HT1080 (cell line): Measurements from ENCODE around the gene TMEM143. TPM values are rescaled to one million over a fixed set of nuclear protein-coding genes. Genes with fewer than 3 reads are reported as not detected.
A peak's percentile ranks its signal among the peaks of the same experiment; 100 is the strongest.
"Not testable (repeated sequence)": the region's sequence is repeated elsewhere in the genome, so short reads cannot be mapped to it uniquely, and the experiment has no call there.

Experiments used
- DNase-seq: peaks from one replicate; pipeline ENCODE4 v3.0.0-alpha.2; 2015; ENCODE audit warnings: low read depth
- polyA plus RNA-seq, 2 experiments: library from polyadenylated mRNA; depleted of rRNA; stranded (reverse); fragments of >200 nt; gene quantifications; 2 replicates each; pipeline ENCODE4 v1.2.3, GENCODE V29; 2015
- total RNA-seq: library from RNA; depleted of rRNA; stranded (reverse); fragments of >200 nt; shearing (Covaris generic); gene quantifications from 2 replicates; pipeline ENCODE4 v1.2.3, GENCODE V29; 2014; rRNA removed

The TMEM143 gene
- total RNA-seq: 5.1 and 6.1 TPM in 2 replicates
- polyA plus RNA-seq (2015; cell fraction: cytosol; rRNA removed): 5.5 and 7.8 TPM in 2 replicates
- polyA plus RNA-seq (2015; cell fraction: nucleus; rRNA removed): 26.5 and 32.2 TPM in 2 replicates

DNA sequence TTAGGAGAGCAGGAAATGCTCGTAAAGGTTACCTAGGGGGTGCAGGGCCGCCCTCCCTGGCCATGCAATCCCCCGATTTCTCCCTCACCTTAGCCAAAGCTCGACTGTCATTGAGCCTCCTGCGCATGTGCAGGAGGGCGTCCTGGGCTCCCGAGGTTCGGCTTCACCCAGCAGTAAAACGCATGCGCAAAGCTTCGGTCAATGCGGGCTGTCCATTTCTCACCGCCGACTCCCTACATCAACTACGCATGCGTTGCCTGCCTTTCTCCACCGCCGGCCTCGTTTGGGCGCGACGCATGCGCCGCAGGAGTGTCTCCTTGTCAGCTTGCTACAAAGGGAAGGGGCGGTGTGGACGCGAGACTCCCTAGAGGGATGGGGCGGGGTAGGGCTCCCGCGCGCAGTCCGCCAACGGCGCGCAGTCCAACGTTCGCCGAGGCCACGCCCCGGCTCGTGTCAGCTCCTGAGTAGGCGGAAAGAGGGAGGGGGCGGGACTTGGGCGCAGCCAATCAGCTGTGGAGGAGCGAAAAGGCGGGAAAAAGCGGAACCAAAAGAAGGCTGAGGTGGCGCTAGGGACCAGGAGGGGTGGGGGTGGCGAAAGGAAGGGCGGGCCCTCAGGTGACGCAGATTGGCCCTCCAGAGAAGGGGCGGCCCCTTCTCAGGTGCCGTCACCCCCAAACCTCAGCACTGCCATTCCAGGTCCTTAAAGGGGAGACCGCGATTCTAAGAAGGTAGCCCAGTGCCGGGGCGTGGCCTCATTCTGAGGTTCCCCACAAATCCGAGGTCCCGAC is at the start of gene TMEM143, which contains the start of gene SYNGR4:
TSS of gene TMEM143 (minus strand) at position 131 of the 788 bp plus-strand sequence. CDS start at position 111, 20 bp downstream.
TSS of gene SYNGR4 (plus strand) at position 558 of the 788 bp plus-strand sequence. CDS start 1,476 bp downstream, outside the sequence.
- peak; percentile 99 for DNase-seq

DNA sequence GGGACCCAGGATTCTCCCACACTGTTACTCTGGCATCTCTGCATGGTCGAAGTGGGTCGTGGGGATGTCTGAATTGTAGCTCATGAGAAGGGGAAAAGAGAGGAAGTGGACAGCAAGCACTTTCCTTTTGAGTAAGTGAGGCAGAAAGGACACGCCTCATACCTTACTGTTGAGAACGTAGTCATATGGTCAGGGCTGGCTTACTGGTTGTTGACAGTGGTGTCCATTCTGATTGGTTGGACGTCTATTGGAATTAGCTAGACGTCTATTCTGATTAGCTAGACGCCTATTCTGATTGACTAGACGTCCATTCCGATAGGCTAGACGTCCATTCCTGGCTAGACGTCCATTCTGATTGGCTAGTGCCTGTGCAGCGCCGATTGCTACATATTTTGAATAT is 42.1 kb upstream of the TMEM143 start:
- peak; percentile 65 for DNase-seq

DNA sequence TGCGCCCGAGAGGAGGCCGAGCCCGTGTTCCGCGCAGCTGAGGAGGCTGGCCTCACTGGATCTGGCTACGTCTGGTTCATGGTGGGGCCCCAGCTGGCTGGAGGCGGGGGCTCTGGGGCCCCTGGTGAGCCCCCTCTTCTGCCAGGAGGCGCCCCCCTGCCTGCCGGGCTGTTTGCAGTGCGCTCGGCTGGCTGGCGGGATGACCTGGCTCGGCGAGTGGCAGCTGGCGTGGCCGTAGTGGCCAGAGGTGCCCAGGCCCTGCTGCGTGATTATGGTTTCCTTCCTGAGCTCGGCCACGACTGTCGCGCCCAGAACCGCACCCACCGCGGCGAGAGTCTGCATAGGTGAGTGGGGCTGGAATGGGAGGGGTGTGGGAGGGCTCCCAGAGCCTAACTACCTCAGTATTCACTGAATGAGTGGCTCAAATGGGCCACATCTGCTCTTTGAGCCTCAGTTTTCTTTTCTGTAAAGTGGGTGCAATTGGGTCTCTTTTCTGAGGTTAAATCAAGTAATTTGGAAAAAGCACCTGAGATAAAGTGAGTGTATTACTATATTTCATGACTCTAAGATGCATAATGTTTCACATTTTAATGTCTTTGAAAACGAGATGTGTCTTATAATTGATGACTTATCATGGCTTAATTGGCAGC is 41.4 kb upstream of the TMEM143 start:
- no peak for DNase-seq

DNA sequence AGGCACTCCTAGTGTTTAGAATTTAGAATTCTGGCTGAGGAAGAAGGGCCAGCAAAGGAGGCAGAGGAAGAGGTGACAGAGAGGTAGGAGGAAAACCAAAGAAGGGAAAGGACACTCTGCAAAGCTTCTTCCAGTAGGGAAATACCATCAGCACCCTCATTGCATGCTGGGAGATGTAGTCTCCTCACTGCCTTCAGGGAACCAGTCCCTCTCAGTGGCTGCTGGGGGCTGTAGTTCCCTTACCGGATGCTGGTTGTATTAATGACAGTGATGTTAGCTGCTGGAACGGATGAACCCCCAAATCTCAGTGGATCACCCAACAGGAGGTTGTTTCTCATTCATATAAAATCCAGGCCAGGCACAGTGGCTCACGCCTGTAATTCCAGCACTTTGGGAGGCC is 39.9 kb upstream of the TMEM143 start:
- DNase-seq: peak; percentile 68

DNA sequence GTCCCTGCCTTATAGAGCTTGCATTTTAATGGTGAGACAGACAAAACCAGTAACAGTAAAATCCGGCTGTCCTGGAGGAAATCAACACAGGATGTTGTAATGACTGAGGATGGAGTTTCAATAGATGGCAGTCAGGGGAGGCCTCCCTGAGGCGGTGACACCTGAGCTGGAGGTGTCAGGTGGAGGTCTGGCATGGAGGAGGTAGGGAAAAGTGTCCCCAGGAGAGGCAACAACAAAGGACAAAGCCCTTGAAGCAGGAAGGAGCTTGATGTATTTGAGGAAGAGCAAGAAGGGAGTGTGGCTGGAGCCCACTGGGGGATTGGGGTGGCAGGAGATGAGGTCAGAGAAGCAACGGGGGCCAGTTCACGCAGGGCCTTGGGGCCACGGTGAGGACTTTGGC is 37.5 kb upstream of the TMEM143 start:
- DNase-seq: no peak

DNA sequence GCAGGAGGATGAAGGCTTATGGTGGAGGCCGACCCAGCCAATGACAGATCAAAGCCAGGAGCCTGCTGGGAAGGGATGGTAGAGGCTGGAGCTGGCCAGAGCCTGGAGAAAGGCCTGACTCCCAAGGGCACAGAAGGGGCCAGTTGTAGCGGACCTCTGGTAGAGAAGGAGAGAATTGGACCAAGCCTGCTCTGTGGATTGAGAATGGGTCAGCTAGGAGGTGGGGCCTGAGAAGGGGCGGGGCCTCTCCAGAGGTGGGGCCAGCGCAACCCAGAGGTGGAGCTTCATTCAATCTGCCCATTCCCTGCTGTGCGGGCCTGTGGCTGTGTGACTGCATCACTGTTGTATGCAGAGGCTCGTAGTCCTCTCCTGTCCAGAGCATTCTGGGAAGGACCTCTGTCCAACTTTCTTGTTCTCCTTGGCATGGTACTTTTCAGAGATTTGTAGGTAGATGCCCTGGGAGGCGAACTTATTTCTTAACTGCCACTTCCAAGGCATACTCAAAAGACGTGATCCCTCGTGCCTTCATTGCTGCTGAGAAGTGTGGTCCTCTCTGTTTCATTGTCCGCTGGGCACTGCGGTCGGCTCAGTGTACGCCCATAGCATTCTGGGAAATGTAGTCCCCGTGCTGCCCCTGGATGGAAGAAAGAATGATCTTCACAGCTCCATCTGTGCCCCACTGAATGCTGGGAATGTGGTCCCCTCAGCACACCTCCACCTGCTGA is 36.4 kb upstream of the TMEM143 start:
- DNase-seq: peak; percentile 85

DNA sequence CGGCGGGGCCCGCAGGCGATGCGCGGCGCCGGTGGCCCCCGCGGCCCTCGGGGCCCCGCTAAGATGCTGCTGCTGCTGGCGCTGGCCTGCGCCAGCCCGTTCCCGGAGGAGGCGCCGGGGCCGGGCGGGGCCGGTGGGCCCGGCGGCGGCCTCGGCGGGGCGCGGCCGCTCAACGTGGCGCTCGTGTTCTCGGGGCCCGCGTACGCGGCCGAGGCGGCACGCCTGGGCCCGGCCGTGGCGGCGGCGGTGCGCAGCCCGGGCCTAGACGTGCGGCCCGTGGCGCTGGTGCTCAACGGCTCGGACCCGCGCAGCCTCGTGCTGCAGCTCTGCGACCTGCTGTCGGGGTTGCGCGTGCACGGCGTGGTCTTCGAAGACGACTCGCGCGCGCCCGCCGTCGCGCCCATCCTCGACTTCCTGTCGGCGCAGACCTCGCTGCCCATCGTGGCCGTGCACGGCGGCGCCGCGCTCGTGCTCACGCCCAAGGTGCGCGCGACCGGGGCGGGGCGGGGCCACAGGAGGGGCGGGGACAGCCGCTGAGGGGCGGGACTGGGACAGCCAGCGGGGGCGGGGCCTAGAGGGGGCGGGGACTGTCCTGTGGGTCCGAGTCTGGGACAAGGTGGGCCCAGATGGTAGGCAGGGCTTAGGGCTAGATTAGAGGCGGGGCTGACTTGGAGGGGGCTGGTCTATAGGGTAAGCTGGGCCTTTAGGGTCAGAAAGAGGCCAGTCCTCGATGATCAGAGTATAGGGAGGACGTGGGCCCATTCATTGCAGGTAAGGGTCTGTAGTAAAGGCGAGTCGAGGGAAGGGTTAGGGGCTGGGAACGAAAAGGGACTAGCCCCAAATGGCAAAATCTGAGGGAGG is 34.9 kb upstream of the TMEM143 start:
- DNase-seq: no peak

DNA sequence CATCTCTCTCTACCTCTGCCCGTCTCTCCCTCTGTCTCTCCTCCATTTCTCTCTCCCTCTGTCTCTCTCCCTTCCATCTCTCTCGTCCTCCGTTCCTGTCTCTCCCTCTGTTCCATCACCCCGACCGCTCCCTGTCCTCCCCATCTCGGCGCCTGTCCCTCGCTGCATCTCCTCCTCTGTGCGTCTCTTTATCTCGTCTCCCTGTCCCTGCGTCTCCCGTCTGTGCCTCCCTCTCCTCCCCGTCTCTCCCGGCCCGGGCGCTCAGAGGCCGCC is 34.3 kb upstream of the TMEM143 start:
- DNase-seq: no peak

DNA sequence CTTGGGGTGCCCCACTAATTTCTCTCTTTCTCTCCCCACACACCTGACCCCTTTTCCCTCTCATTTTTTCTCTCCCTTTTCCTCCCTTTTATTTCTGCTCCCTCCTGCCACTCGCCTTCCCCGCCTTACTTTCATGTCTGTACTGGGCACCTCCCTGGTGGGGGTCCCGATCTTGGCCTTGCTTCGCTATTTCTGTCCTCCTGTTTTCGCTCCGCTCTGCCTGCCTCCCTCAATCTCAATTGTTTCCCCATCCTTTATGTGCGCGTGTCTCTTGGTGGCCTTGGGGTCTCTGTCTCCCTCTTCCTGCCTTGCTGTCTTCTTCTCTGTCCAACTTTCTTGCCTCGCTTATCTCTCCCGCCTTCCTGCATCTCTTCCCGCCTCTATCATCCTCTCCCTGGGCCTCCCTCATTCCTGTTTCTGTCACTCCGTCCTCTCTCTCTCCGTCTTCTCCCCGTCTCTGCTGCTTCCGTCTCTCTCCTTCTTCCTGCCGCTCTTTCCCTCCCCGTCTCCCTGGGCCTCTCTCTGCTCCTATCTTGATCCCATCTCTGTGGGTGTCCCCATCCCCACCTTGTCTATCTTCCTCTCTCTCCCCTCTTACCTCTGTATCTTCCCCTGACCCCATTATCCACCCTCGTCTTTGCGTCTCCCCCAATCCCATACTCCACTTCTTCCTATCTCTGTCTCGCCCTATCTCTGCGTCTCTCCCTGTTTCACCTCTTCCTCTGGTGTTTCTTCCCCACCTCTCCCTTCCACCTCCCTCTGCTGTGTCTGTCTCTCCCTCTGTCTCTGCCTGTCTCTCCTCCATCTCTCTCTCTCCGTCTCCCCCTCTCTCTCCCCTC is 33.7 kb upstream of the TMEM143 start:
- DNase-seq: no peak

DNA sequence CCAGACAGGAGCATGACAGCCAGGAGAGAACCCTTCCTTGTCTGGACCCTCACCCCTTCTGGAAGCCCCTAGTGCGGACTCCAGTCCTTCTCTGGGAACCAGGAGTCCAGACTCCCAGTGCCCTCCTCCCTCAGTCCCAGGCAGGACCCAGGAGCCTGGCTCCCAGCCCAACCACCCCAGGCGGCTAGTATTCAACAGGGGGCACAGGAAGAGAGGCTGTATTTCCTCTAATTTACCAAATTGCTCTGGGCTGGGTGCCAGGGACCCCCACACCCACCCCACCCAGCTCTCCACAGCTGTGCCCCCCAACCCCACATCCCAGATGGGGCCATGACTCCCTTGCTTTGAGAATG is 33.1 kb upstream of the TMEM143 start:
- DNase-seq: no peak

DNA sequence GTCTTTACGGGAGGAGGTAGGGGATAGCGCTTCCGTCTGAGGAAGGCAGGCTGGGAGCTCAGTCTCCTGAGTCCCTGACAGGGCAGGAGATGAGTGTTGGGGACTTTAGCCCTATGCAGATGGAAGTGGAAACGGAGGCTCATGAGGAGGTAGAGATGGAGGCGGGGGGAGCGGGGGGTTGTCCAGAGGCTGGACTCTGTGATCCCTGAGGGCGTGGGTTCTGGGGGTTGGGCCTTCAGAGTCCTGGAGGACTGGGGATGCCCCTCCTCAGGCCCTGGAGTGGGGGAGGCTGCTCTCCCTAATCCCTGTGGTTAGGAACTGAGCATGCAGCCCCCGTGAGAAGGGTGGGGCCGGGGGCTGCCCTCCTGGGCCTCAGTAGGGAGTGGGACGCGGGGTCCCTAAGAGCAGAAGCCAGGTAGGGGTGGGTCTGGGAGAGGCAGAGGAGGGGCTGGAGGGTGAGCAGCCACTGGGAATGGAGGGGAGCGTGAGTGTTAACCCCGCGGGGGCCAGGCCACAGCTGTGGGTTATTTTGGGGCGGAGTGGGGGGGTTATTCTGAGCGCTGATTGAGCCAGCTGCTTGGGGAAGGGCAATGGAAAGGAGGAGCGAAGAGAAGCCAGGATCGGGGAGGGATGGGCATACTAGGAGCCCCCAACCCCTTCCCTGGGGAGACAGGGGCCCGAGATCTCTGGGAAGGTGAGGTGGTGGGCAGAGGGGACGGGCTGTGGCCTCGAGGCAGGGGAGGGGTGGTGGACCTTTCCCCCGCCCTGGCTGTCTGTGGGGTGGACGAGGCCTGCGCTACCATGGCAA is 32.5 kb upstream of the TMEM143 start:
- no peak for DNase-seq

DNA sequence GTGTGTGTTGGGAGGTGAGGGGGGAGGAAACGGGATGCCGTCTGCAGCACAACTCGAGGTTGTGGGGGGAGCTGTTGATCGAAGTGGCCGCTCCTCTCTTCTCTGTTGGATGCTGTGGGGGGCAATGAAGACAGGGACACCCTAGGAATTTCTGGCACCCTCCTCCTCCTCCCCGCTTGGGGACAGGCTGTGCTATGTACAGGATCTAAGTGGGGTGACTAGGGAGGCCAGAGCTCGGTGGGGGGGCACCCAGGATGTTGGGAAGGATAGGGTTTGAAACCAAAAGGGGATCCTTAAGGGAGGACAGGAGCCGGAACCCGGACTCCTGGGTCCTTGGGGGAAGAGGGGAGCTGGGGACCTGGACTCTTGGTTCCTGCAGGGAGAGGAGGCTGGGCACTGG is 31.8 kb upstream of the TMEM143 start:
- no peak for DNase-seq

DNA sequence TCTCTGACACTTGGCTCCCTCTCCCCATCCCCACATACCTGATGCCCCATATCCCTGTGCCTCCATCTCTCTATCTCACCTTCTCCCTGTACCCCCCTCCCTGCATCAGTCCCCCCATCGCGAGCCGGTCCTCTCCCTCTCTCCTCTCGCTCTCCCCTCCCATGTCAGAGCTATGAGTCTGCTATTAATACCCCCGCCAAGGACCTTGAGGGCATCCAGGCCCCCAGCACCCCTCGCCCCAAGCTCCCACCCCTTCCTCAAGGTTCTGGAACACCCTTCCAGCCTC is 31.4 kb upstream of the TMEM143 start:
- DNase-seq: no peak

DNA sequence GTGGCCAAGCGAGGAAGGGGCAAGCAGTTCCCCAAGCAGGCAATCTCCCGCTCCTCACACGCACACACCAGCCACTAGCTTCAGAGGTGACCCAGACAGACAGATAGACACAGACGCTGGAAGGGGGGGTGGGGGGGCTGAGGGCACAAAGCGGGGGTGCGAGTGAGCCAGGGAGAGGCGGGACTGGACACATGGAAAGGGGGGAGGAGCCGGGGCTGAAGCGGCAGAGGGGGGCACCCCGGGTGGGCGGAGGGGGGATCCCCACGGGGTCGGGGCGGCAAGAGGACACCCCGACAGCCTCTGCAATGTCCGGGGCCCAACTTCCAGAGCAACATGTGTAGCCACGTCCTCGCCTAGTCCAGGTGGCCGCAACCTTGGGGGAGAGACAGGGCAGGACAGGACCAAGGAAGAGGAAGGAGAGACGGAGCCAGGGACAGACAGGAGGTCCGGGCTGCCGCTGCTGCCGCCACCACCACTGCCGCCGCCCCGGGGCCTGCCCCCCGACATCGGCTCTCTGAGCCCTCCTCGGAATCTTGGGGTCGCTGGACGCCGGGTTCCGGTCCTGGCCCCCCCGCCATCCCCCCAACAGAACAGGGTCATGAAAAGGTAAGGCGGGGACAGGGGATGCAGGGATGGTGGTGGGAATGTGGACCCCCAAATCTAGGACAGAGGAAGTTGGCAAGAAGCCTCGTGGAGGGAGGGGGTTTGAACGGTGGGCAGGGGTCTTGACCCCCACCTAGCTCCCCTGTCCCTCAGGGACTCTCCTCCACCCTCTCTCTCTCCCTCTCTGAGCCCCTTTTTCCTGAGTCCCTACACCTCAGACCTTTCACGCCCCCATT is 30.8 kb upstream of the TMEM143 start:
- no peak for DNase-seq

DNA sequence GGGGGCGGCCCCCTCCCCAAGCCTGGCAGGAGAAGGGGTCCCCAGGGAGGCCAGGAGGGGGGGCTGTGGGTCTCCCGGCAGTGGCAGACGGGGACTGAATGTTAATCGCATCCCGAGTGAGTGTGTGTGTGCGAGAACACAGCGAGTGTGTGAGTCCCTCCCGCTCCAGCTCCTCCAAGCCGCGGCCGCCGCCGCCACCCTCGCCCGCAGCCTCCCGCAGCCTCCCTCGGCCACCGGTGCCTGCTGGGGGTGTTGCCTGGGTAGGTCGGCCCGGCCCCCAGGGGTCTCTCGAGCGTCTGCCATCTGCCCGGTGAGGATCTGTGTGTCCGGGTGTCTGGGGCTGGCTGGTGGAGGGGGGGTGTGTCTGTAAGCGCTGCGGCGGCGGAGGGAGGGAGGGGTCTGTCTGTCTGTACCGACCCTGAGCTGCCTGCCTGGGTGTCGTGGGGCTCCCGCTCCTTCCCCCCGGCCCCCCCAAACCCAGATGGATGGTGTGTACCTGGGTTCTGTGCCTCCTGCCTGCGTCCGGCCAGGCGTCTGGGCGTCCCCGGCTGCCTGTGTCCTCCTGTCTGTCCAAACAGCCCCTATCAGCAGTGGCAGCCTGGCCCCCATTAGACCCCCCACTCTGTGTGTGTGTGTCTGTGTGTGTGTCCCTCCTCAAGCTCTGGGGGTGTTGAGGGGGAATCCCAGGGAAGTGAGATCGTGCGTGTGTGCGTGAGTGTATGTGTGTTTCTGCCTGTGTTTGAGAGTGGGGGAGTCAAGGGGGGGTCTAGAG is 30.0 kb upstream of the TMEM143 start, which contains the start of gene GRIN2D:
TSS of gene GRIN2D (plus strand) at position 110 of the 772 bp plus-strand sequence. CDS start 4,725 bp downstream, outside the sequence.
- no peak for DNase-seq

DNA sequence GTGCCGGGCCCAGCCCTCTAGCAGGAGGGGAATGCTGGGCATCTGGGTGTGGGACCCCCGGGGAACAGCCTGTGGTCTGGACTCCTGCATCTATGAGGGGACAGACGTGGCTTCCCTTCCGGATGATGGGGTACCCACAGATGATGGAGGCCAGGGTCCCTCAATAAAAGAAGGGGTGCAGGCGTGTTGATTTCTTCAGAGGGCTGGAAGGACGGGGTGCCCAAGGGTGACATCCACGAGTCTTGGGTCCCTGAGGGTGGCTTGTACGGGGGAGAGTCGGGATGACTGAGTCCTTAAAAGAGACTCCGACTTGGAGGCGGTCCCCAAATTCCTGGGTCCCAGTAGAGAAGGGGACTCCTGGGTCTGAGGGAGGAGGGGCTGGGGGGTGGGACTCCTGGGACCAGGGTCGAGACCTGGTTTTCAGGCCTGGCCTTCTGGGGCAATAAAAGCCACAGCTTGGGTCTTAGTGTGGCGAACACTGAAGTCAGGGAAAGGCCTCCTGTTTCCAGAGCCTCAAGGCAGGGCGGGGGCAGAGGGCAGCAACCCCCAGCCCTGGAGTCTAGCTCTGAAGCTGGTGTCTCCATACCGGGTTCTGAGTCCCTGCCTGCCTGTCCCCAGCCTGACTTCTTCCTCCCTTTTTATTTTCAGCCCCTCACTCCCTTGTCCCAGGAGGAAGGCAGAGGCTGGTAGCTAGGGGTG is 29.3 kb upstream of the TMEM143 start:
- no peak for DNase-seq

DNA sequence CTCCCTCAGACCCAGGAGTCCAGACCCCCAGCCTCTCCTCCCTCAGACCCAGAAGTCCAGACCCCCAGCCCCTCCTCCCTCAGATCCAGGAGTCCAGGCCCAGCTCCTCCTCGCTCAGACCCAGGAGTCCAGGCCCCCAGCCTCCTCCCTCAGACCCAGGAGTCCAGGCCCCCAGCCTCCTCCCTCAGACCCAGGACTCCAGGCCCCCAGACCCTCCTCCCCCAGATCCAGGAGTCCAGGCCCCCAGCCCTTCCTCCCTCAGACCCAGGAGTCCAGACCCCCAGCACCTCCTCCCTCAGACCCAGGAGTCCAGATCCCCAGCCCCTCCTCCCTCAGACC is 28.2 kb upstream of the TMEM143 start:
- DNase-seq: not testable (repeated sequence)
